Stimulated activated CD4-positive, alpha-beta T cell treated with anti-CD3 and anti-CD28 coated beads, Interleukin-4, amount 100 ng/mL, for 4 hours (primary cell): ENCODE data around the gene NOX5.

Experiments
- DNase-seq, 2 experiments: peaks; one replicate each; pipeline ENCODE4 v3.0.0-alpha.2; 2020

The NOX5 gene

GRCh38 chr15:68991723-68992122 lies 22.8 kb upstream of the NOX5 start:
- no peak for DNase-seq

DNA sequence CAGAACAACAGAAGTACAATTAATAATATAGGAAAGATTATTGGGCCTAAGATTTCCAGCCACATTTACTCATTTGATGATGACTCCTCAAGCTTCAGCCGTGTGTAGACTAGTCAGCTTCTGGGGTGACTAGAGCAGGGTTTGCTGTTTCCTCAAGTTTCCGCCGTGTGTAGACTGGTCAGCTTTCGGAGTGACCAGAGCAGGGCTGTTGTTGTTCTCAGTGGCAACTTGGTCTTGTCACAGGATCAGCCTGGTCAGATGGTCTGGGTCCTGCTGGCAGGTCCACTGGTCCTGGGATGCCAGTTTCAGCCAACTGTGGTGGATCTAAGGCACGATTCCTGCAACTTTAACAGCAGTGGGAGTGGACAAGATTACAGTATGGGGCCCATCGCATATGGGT lies 21.8 kb upstream of the NOX5 start:
- no peak for DNase-seq

- no peak for DNase-seq
Observed at GRCh38 chr15:68993276-68993675, 21.2 kb upstream of the NOX5 start.

GRCh38 chr15:68994149-68994548 lies 20.3 kb upstream of the NOX5 start:
- DNase-seq = no peak

- DNase-seq = no peak
Observed at GRCh38 chr15:68994981-68995761, 19.3 kb upstream of the NOX5 start.

- no peak for DNase-seq
Observed at GRCh38 chr15:68997050-68997449, 17.4 kb upstream of the NOX5 start.

- no peak for DNase-seq
Observed at GRCh38 chr15:68997930-68998777, 16.3 kb upstream of the NOX5 start.

GRCh38 chr15:68999091-68999490 lies 15.4 kb upstream of the NOX5 start:
- DNase-seq = no peak

DNA sequence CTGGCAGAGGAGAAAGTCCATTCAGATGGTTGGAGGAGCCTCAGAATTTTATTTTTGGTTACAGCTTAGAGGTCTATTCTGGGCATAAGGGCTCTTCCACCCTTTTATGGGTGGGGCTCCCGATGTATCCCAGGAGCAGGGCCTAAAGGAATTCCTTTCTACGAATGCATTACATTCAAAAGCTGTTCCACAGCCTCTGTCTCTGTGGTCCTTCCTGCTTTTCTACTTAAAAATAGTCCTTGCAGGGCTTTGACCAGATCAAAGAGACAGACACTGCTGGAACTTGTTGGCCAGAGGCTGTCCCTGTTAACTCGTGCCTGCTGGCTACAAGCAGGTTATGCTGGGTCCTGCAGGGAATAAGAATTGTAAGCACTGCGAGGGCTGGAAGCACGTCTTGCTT lies 14.4 kb upstream of the NOX5 start:
- DNase-seq = no peak

GRCh38 chr15:69000725-69001503 lies 13.6 kb upstream of the NOX5 start:
- no peak for DNase-seq

GRCh38 chr15:69002783-69003182 lies 11.7 kb upstream of the NOX5 start:
- no peak for DNase-seq

DNA sequence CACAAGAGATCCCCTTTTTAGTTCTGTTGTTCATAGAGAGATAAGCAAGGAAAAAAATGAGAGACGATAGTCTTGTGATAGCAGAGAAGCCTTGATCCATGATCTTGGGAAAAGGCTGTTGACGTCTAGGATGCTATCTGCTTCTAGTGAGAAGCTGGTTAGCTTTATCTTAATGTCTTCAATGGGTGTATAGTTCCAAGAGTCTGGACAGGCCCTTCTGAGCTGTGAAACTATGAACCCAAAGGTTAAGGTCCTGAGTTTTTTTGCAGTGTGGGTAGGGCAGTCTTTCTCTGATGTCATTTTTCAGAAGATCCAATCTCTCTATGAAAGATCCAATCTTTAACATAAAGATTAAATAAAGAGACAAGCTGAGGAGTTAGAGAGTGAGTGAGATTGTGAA lies 10.5 kb upstream of the NOX5 start:
- no peak for DNase-seq

DNA sequence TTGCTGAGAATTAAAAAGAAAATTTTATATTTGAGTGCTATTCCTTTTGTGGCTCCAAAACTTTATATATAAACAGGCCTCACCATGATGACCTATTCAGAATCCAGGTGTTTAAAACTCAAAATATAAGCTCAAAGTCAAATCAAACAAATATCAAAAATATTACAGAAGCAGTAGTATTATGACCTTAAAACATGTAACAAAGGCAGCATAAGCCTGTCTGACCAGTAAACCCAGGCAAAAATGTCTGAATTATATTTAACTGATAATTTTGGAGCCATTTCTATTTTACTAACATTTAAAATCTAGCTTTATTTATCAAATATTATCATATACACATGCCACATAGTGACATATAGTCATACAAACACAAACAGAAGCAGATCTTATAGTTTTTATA lies 6.4 kb upstream of the NOX5 start:
- no peak for DNase-seq

- no peak for DNase-seq
Observed at GRCh38 chr15:69009341-69009740, 5.2 kb upstream of the NOX5 start.

GRCh38 chr15:69011641-69012040 lies 2.9 kb upstream of the NOX5 start:
- DNase-seq = no peak

DNA sequence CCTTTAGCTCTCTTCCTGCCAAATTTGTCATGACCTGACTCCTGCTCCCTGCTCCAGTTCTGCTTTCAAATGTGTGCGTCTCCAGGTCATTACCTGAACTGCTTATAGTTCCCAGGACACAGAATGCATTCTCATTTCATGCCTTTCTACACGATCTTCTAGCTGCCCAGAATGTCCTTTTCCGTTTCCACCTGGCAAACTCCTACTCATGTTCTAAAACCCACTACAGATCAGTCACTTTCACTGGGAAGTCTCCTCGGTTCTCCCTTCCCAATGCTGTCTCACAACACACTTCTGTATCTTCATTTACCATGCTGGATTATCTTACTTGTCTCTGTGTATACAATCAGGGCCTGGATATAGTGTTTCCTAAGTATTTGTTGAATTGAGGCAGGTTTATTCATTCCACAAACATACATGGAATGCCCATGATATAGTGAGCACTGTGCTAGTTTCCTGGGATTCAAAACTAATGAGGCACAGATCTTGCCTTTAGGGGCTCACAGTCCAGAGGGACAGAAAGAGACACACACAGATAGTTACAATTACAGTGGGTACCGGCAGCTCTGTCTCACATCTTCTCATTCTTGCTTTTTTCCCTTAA lies 1.6 kb upstream of the NOX5 start:
- DNase-seq = no peak

- DNase-seq = no peak
Observed at GRCh38 chr15:69013726-69014406, 629 bp upstream of the NOX5 start.

- DNase-seq = no peak
Observed at GRCh38 chr15:69015591-69015990, 1.1 kb downstream of the NOX5 start.

DNA sequence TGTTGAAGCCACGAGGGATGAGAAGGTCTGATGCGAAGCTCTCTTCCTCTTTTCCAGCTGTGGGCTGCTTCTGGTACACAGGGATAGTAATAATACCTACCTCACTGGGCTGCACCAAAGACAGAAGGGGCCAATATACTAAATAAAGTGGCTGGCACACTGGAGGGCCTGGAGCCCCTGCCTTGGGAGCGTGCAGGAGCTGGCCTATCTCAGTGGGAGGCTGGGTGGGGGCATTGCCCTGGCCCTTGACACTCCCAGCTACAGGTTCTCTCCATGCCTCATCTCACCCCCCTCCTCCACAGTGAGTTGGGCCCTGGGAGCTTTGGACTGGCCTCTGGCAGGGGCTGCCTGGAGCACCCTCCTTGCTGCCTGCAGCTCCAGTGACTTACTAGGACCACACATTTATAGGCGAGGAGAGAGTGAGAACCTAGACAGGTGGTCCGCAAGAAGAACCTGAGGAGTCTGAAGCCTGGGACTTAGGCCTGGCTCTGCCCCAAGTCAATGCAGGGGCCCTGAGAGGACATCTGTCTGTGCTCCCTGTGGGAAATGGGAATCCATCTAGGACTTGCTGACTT lies 1.6 kb downstream of the NOX5 start:
- DNase-seq = no peak

DNA sequence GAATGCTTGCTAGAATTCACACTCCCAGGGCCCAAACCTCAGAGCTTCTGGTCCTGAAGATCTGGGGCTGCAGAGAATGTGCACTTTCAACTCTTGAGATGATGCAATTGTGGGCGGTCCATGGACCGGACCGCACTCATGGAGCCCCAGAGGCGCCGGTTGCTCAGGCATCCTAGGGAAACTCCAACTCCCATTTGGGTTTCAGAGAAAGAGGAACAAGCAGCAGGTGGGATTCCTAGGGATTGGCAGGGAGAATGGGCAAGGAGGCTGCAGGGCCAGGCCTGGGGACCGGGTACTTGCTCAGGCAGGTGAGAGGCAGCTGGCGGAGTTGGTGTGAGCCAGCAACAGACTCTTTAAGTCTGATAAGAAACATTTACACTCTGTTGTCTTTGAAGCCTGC lies 3.5 kb downstream of the NOX5 start:
- DNase-seq = no peak

- DNase-seq = no peak
Observed at GRCh38 chr15:69018951-69019350, 4.5 kb downstream of the NOX5 start.

DNA sequence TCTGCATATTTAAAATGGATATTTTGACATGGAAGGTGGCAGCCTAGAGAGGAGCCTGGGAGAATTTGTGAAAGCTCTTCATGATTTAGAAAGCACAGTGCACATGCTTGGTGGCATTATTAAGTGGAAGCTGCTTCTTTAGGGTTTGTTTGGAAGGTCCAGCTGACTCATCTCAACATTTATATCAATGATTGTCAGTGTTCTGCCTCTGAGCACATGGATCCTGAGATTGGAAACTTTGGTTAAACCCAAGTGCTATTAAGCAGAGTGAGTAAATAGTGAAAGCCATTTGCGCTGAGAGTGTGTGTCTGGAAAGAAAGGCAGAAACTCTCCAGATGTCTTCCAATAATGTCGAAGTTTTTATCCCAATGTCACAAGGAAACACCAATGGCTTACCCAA lies 7.4 kb downstream of the NOX5 start:
- DNase-seq = no peak
